H1 (cell line): ENCODE results near the gene STK11IP. TPM values are rescaled to one million over a fixed set of nuclear protein-coding genes. Genes with fewer than 3 reads are reported as not detected.
A peak's percentile ranks its signal among the peaks of the same experiment; 100 is the strongest.

ENCODE experiments used
- GABPA ChIP-seq: IDR thresholded peaks from 2 replicates; pipeline ENCODE4 v1.6.1; 2011; ENCODE audit warnings: mild to moderate bottlenecking, low read length, moderate library complexity, borderline replicate concordance; ENCODE audit not compliant: insufficient read depth
- KDM4A ChIP-seq: IDR thresholded peaks from one replicate; pipeline ENCODE4 v1.7.1; 2012; ENCODE audit warnings: low read depth, mild to moderate bottlenecking, moderate library complexity, low read length, inconsistent platforms; ENCODE audit not compliant: severe bottlenecking
- POLR2A ChIP-seq, 2 experiments: IDR thresholded peaks; 1 replicate in 1 of 2; 2 replicates in 1 of 2; pipeline ENCODE4 v1.6.1; 2011; ENCODE audit warnings: low read depth in 2 of 2, low read length in 2 of 2, mild to moderate bottlenecking in 2 of 2; ENCODE audit errors: control extremely low read depth in 1 of 2
- SAP30 ChIP-seq: fragments of 300-600 bp; sonication (generic); IDR thresholded peaks from 2 replicates; pipeline ENCODE4 v1.7.1; 2012; ENCODE audit warnings: low read length, moderate library complexity, mild to moderate bottlenecking, inconsistent platforms; ENCODE audit not compliant: insufficient read depth, insufficient replicate concordance
- TBP ChIP-seq: IDR thresholded peaks from 2 replicates; pipeline ENCODE4 v1.6.1; 2011; ENCODE audit warnings: low read depth, low read length, improper control_type of control experiment
- polyA plus RNA-seq, 7 experiments: library from polyadenylated mRNA; depleted of rRNA in 3 of 7; stranded (reverse) in 5 of 7; unstranded in 2 of 7; fragments of >200 nt in 5 of 7; fragments of 200-250 nt in 2 of 7; gene quantifications; 1 replicate in 5 of 7; 2 replicates in 1 of 7; 4 replicates in 1 of 7; pipeline versions ENCODE4 v1.2.1 to v1.2.3, GENCODE V29; 2011 to 2013; ENCODE audit warnings: missing spikeins in 2 of 7, mixed read lengths in 2 of 7
- total RNA-seq: library from RNA; stranded (reverse); fragmentation: NEBNext Ultra II Directional; extraction: Animal tissue kit (Norgen Biotek cat#: 25700); gene quantifications from 2 replicates; pipeline ENCODE4 v1.2.1, GENCODE V29; 2021

Gene STK11IP
- total and polyA plus RNA-seq, 2 of the 8 experiments (the other 6 are each of a cell fraction or from before 2014, with no cell fraction given): 18.5 to 29.6 TPM

DNA sequence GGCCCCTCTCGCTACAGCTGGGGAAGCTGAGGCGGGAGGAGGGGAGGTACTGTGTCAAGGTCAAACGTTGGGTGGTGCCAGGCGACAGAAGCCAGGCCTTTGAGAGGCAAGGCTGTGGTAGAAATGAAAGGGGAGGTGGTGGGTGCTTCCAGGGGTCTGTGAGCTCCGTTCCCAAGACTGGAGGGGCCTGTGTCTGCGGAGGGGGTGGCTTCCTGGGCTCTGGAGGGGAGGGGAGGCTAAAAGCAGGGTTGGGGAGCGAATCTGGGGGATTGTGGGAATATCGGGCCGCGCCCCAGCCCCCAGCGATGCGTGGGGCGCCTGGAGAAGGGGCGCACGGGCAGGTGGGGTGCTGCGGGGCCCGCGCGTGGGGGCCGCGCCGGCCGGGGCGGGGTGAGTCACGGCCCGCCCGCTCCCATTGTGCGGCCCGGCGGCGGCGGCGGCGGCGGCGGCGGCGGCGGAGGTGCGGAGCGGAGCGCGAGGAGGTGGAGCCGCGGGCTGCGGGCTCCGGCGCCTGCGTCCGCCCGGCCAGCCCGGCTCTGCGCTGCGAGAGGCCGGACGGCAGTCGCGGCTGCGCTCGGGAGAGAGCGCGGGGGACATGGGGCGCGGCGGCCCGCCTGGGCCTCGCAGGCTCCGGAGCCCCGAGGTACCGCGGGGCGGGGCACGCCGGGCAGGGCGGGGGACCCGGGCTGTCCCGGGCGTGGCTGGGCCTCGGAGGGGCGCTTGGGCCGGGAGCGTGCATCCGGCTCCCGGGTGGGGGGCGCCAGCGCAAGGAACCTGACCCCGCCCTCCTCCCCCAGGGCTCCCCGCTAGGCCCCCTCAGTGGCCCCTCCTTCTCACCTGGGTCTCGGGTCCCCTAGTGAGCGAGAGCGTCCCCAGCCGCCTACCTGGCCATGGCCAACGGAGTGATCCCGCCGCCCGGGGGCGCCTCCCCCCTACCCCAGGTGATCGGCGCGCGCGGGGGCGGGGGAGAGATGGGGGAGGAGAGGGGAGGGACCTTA, 29.7 kb downstream of the STK11IP start, which contains the start of gene SLC4A3 (continued):
- no peak for TF ChIP-seq TBP
- TF ChIP-seq POLR2A (IDR thresholded peaks at IDR 0.05; ENCODE audit: control extremely low read depth in 1 of 2, low read depth in 2 of 2, low read length in 2 of 2): 0 out of 3 replicates have a peak, but pooled peaks of 1 of the 2 experiments have one; percentile 48
- no peak for TF ChIP-seq KDM4A
- no peak for TF ChIP-seq SAP30
- 0 out of 2 replicates have a peak, but pooled peaks have one; percentile 50 for TF ChIP-seq GABPA
